ENCODE results near the gene FXYD4. TPM values are rescaled to one million over a fixed set of nuclear protein-coding genes. Genes with fewer than 3 reads are reported as not detected.
A peak's percentile ranks its signal among the peaks of the same experiment; 100 is the strongest.
"Not testable (repeated sequence)": the region's sequence is repeated elsewhere in the genome, so short reads cannot be mapped to it uniquely, and the experiment has no call there.

Gene FXYD4
- total RNA-seq, 2 donors from 2014 or later, result not detected

GRCh38 chr10:43411536-43411935 is 40.1 kb downstream of the FXYD4 start:
- Mint-ChIP-seq H3K36me3 (peaks cover 25 to 26% of the 10 kb centered on the region in 2 donors), H3K27ac (peak overlapping the region in 1 of 2 donors; percentile 99), H3K9me3 (no peaks in the 10 kb centered on the region)
- no peak for ATAC-seq
- DNase-seq (ENCODE audit: low spot score in 2 of 2), result no peak

- ATAC-seq, result no peak
- DNase-seq (ENCODE audit: low spot score in 2 of 2), result no peak
- Mint-ChIP-seq H3K9me3 (no peaks in the 10 kb centered on the region), H3K36me3 (peaks cover 5 to 8% of the 10 kb centered on the region in 2 donors), H3K27ac (no peak overlapping the region)
Observed at GRCh38 chr10:43415544-43415943, 44.1 kb downstream of the FXYD4 start.

GRCh38 chr10:43417950-43418768 is 46.7 kb downstream of the FXYD4 start:
- no peaks in the 10 kb centered on the region for H3K9me3 Mint-ChIP-seq
- ATAC-seq (peak; percentile 42 to 62), DNase-seq (ENCODE audit: low spot score in 2 of 2) (peak in 1 of 2 donors; percentile 80)
- peak overlapping the region; percentile 65 to 80 for H3K27ac Mint-ChIP-seq
- H3K36me3 Mint-ChIP-seq, result peaks cover 5 to 8% of the 10 kb centered on the region in 2 donors

- DNase-seq (ENCODE audit: low spot score in 2 of 2) (peak in 1 of 2 donors; percentile 69), ATAC-seq (no peak)
- H3K9me3 Mint-ChIP-seq, result no peaks in the 10 kb centered on the region
- peaks cover 5 to 8% of the 10 kb centered on the region in 2 donors for H3K36me3 Mint-ChIP-seq
- peak overlapping the region; percentile 97 for H3K27ac Mint-ChIP-seq
Observed at GRCh38 chr10:43419997-43420368, 48.5 kb downstream of the FXYD4 start.

- ATAC-seq, result peak; percentile 84 to 89
- Mint-ChIP-seq H3K9me3 (no peaks in the 10 kb centered on the region), H3K27ac (peak overlapping the region; percentile 97 to 98), H3K36me3 (peaks cover 5 to 8% of the 10 kb centered on the region in 2 donors)
- peak; percentile 76 to 86 for DNase-seq (ENCODE audit: low spot score in 2 of 2)
Observed at GRCh38 chr10:43420369-43421200, 49.1 kb downstream of the FXYD4 start.

- no peak for ATAC-seq
- peaks cover 5 to 8% of the 10 kb centered on the region in 2 donors for H3K36me3 Mint-ChIP-seq
- H3K27ac Mint-ChIP-seq, result peak overlapping the region; percentile 97 to 98
- no peaks in the 10 kb centered on the region for H3K9me3 Mint-ChIP-seq
- no peak for DNase-seq (ENCODE audit: low spot score in 2 of 2)
Observed at GRCh38 chr10:43421201-43421507, 49.7 kb downstream of the FXYD4 start.

- ATAC-seq (no peak), DNase-seq (ENCODE audit: low spot score in 2 of 2) (no peak)
- H3K9me3 Mint-ChIP-seq, result no peaks in the 10 kb centered on the region
- peaks cover 5 to 8% of the 10 kb centered on the region in 2 donors for H3K36me3 Mint-ChIP-seq
- H3K27ac Mint-ChIP-seq, result peak overlapping the region; percentile 60 to 97
Observed at GRCh38 chr10:43421519-43421918, 50.1 kb downstream of the FXYD4 start.

- ATAC-seq; DNase-seq (ENCODE audit: low spot score in 2 of 2); H3K9me3 Mint-ChIP-seq; H3K36me3 Mint-ChIP-seq: not testable (repeated sequence)
- H3K27ac Mint-ChIP-seq, result peak overlapping the region; percentile 60 to 97
Observed at GRCh38 chr10:43421944-43422343, 50.5 kb downstream of the FXYD4 start.

GRCh38 chr10:43424416-43424815 is 53.0 kb downstream of the FXYD4 start:
- Mint-ChIP-seq H3K36me3 (peaks cover 5 to 8% of the 10 kb centered on the region in 2 donors), H3K27ac (no peak overlapping the region), H3K9me3 (no peaks in the 10 kb centered on the region)
- no peak for DNase-seq (ENCODE audit: low spot score in 2 of 2)
- ATAC-seq, result no peak

Other genes starting within 250 kb of the FXYD4 start
- gene CSGALNACT2, start 233.2 kb upstream of the FXYD4 start, total RNA-seq, result 10 to 100 TPM; 28.7 to 38.8 TPM
- gene RASGEF1A, start 104.6 kb upstream of the FXYD4 start, total RNA-seq, result under 1 TPM; 0.39 to 0.66 TPM
- gene HNRNPF, start 37.5 kb downstream of the FXYD4 start, total RNA-seq, result 100 to 1,000 TPM; 410 to 434 TPM
- gene ZNF487, start 65.5 kb downstream of the FXYD4 start, total RNA-seq, result 1 to 10 TPM; 2.7 to 4.1 TPM
- 1 to 10 TPM in 1 of 2 donors, under 1 TPM in 1; 0.41 to 1.8 TPM for gene ZNF239, start 203.0 kb downstream of the FXYD4 start, total RNA-seq
- 1 to 10 TPM; 2.8 to 5.8 TPM for gene ZNF485, start 234.8 kb downstream of the FXYD4 start, total RNA-seq

Data from activated naive CD4-positive, alpha-beta T cell treated with anti-CD3 and anti-CD28 coated beads, Interleukin-2, amount 50 U/mL, for 72 hours (primary cell).